ENCODE data around the gene TMEM273. TPM values are rescaled to one million over a fixed set of nuclear protein-coding genes. Genes with fewer than 3 reads are reported as not detected.

The TMEM273 gene
- total RNA-seq, 2 donors from 2014 or later: 14.3 to 14.8 TPM

GRCh38 chr10:49183596-49184542 is 4.3 kb downstream of the TMEM273 start:
- no peaks in the 10 kb centered on the region for H3K9me3 ChIP-seq
- no peak overlapping the region for H3K27ac ChIP-seq
- no peak overlapping the region for H3K4me3 ChIP-seq
- TF ChIP-seq CTCF (IDR thresholded peaks at IDR 0.05): no peak
- DNase-seq (ENCODE audit: low spot score): peak; percentile 51
- no peaks in the 10 kb centered on the region for H3K36me3 ChIP-seq
- H3K27me3 ChIP-seq: no peaks in the 10 kb centered on the region
- peaks cover 0 to 35% of the 10 kb centered on the region in 2 donors for H3K4me1 ChIP-seq

GRCh38 chr10:49182776-49183175 is 5.4 kb downstream of the TMEM273 start:
- no peaks in the 10 kb centered on the region for H3K36me3 ChIP-seq
- H3K4me3 ChIP-seq: no peak overlapping the region
- TF ChIP-seq CTCF (IDR thresholded peaks at IDR 0.05): no peak
- no peak for DNase-seq (ENCODE audit: low spot score)
- no peaks in the 10 kb centered on the region for H3K9me3 ChIP-seq
- no peaks in the 10 kb centered on the region for H3K27me3 ChIP-seq
- peaks cover 0 to 29% of the 10 kb centered on the region in 2 donors for H3K4me1 ChIP-seq
- no peak overlapping the region for H3K27ac ChIP-seq

- no peak for TF ChIP-seq CTCF (IDR thresholded peaks at IDR 0.05)
- no peak overlapping the region for H3K27ac ChIP-seq
- no peak overlapping the region for H3K4me3 ChIP-seq
- DNase-seq (ENCODE audit: low spot score): no peak
- H3K4me1 ChIP-seq: peaks cover 0 to 31% of the 10 kb centered on the region in 2 donors
- no peaks in the 10 kb centered on the region for H3K36me3 ChIP-seq
- no peaks in the 10 kb centered on the region for H3K9me3 ChIP-seq
- H3K27me3 ChIP-seq: no peaks in the 10 kb centered on the region
Measured at GRCh38 chr10:49180444-49180860, 7.7 kb downstream of the TMEM273 start.

GRCh38 chr10:49179699-49180443 is 8.3 kb downstream of the TMEM273 start:
- TF ChIP-seq CTCF (IDR thresholded peaks at IDR 0.05): no peak
- H3K27ac ChIP-seq: no peak overlapping the region
- no peaks in the 10 kb centered on the region for H3K36me3 ChIP-seq
- no peaks in the 10 kb centered on the region for H3K9me3 ChIP-seq
- peaks cover 0 to 34% of the 10 kb centered on the region in 2 donors for H3K4me1 ChIP-seq
- peak; percentile 57 for DNase-seq (ENCODE audit: low spot score)
- H3K27me3 ChIP-seq: no peaks in the 10 kb centered on the region
- H3K4me3 ChIP-seq: no peak overlapping the region

- Histone ChIP-seq H3K36me3 (no peaks in the 10 kb centered on the region), H3K4me1 (peaks cover 0 to 26% of the 10 kb centered on the region in 2 donors), H3K4me3 (no peak overlapping the region), H3K27ac (no peak overlapping the region), H3K27me3 (no peaks in the 10 kb centered on the region), H3K9me3 (no peaks in the 10 kb centered on the region)
- DNase-seq (ENCODE audit: low spot score): peak; percentile 51
- TF ChIP-seq CTCF (IDR thresholded peaks at IDR 0.05): no peak
Measured at GRCh38 chr10:49178489-49179471, 9.4 kb downstream of the TMEM273 start.
